Superior temporal gyrus (tissue), 1 donor: ENCODE measurements around the gene EIF4E.
A peak's percentile ranks its signal among the peaks of the same experiment; 100 is the strongest.
"Not testable (repeated sequence)": the region's sequence is repeated elsewhere in the genome, so short reads cannot be mapped to it uniquely, and the experiment has no call there.

ENCODE experiments used
- DNase-seq: peaks from one replicate; pipeline ENCODE4 v3.0.0-alpha.2; 2016; ENCODE audit errors: extremely low spot score

The EIF4E gene, protein sequence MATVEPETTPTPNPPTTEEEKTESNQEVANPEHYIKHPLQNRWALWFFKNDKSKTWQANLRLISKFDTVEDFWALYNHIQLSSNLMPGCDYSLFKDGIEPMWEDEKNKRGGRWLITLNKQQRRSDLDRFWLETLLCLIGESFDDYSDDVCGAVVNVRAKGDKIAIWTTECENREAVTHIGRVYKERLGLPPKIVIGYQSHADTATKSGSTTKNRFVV

DNA sequence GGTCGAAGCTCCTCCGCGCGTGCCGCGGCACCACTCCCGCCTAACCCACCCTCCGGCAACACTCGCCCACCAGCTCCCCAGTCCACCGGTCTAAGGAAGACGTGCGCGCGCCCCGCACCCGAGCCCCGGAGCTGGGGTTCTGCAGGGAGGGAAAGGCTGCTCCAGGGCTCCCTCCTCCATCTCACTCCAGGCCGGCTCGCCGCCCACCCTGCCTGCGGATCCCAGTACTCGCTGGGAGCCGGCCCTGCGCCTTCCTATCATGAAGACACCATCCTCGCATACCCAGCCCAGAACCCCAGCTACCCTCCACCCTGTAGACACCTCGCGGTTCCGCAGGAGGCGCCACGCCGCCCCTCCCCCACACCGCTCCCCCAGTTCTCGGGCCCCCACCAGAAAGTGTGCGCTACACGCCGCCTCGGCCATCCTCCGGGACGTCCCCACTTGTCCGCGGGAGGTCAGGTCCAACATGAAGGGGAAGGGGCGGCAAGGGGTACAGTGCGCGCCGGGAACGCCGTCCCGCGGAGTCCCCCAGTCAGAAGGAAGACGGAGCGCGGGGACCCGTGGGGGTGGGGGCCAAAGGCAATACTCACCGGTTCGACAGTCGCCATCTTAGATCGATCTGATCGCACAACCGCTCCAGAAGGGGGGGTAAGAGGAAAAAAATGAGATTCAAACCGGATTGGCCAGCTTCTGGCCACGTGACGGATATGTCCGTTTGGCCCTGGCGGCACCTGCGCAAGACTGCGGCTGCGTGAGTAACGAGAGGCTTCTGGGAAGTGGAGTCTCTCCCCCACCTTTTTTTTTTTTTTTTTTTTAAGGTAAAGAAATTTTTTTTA, at the start of gene EIF4E:
Gene EIF4E (minus strand): TSS at position 629 of the 836 bp plus-strand sequence. CDS start 21 bp downstream, at position 608.
- DNase-seq = peak; percentile 99

DNA sequence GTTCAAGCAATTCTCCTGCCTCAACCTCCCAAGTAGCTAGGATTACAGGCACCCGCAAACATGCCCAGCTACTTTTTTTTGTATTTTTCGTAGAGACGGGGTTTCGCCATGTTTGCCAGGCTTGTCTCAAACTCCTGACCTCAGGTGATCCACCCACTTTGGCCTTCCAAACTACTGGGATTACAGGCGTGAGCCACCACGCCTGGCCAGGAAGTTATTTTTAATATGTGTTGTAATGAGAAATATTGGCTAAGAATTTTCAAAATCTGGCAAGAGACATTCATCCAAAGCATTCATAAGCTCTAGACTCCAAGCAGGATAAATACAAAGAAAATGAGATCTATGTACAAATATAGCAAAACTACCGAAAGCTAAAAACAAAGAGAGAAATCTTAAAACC, 48.6 kb upstream of the EIF4E start:
- no peak for DNase-seq

DNA sequence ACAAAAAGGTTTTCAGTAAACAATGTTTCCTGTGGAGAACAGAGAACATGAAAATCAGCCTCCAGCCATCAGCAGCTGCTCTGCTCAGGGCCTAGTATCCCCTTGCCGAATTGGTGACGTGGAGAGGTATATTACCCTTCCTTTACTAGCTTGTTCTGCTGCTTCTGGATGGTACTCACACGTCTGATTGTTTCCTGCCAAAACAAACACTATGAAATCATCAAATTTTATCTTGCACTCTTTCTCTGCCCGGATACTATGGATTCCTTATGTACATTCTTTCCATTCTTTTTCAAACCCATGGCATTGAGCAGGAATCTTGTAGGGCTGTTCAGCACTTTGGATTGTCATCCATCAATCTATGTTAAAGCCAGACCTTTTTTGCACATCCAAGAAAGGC, 47.8 kb upstream of the EIF4E start:
- DNase-seq = no peak

DNA sequence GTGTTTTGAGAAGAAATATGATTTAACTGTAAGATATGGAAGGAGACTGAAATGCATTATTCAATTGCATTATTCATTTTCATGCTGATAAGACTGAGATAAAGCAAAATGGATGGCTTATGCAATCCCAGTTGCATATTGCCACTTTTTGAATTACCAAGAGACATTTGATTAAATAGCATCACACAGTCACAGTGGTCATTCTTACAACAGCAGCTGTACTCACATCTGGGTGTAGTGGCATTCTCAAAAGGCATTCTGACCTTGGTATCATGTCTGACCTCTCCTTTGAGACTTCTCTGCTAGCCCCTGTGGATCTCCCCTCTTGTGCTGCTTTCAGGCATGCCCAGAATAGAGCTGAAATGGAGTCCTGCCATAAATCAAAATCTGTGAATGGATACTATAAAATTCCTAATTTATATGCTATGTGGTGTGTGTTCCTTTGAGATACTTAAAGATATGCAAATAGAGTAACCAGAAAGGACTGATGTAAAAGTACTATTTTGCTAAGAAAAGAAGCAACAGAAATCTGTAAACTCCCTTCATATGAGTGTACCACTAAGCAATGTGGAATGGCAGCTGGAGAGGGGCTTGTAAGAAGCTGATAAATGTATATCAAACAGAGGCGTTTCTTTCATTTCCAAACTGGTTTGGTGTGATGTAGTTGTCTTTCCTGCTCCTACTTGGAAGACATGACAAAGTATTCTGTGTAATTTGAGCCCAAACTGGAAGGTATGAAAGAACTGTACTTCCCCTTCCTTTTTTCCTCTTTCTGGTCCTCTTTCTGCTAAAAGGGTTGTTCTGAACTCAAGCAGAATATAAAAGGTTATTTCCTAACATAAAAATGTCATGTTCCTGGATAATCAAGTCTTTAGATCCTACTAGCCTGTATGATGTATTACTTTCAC, 41.2 kb upstream of the EIF4E start:
- no peak for DNase-seq

DNA sequence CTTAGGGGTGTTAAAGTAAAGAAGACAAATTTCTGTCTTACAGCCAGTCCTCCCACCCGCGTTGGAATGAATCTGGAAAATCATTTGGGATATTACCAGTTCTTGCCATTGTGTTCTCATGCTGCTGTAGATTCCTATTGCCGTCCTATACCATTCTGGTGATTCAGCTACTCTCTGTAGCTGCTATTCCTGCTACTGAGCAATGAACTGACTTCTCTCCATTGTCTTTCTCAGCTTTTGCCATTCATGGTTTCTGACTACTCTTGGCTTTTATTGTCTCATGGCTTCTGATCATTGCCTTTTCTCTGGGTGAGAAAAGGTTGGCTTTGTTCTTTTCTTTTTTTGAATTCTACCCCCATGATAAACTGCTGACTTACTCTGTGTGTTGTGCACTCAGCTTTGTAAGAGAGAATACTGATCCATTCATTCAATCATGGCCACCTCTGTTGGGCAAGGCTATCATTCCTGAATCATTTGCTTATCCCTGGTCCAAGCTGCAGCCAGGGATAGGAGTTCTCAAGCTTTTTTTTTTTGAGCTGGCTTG, 38.9 kb upstream of the EIF4E start:
- peak; percentile 33 for DNase-seq

DNA sequence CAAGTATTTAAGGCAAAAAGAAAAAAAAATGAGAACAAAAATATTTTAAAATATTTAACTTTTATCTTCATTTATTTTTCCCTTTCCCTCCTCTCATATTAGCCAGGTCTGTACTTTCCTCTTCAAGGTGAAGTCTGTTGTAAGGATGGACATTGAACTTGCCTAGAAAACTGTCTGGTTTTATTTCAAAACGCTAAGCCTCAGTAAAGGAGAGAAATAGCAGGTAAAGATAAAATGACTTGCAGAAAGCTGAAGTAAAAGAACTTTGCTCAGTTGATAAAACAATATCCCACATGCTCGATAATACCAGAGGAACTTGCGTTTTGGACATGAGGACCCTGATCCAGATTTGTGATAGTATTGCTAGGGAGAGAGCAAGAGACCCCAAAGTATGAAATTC, 38.0 kb upstream of the EIF4E start:
- DNase-seq = no peak

DNA sequence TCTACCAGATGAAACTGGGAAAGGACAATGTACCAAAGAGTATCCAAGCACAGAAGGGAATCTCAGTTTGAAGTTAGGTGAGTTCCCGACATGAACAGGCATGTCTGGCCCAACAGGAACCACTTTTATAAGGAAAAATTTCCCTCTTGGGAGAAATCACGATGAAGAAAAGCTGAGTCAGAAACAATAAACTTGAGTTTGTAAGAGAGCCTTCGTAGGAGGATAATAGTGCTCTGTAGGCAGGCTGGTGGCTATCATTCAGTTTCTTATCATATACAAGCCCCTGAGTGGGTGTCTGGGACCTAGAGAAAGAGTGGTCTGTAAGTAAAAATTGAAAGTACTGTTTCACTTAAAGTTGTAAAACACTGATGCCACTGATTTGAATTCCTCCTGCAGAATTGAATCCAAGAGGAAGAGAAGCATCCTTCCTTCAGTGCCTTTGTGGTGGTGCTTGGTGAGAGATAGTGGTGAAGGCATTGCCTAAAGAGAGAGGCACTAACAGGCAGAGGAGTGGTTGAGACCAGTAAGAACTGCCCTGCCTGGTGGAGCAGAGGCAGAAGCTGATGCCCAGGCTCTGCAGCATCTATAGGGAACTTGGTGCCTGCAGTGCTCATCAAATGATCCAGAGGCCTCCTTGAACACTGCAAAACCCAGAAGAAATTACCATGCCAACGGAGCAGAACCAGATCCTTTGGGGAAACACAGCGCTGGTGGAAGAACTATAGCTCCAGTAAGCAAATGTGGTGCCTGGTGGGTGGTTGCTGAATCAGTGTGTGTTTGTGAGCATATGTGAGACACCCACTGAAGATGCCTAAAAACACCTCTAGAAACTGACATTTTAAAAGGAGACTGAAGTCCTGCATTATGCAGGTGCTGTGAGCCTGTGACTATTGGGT, 34.9 kb upstream of the EIF4E start:
- peak; percentile 50 for DNase-seq

DNA sequence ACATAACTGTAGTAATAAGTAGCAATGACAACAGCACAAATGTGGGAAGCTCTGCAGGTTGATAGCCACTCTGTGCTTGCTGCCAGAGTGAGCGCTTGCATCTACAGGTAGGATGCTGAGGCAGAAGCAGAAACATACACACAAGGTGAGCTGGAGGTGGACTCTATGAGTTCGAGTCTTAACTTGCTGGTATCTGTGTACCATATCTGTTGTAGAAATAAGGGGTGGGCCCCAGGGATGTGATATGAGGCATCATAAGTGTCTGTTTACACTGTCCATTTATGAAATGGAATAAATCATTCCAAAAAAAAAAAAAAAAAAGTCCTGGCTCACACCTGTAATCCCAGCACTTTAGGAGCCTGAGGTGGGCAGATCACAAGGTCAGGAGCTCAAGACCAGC, 32.8 kb upstream of the EIF4E start:
- no peak for DNase-seq

DNA sequence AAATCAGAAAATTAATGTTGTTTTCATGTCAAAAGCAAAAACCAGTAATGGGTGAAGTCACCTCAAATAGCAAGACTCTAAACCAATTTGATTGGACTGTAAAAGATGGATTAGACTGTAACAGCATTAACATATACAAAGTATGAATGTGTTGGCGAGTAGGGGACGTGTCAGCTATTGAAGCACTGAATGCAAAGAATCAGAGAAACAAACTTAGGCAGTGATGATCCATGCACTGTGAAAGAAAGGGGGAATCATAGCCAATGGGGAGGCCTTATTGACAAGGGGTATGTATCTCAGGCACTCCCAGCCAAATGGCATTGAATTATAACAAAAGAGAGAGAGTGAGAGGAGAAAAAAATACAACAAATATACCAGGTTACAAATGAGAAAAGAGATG, 30.5 kb upstream of the EIF4E start:
- DNase-seq = no peak

DNA sequence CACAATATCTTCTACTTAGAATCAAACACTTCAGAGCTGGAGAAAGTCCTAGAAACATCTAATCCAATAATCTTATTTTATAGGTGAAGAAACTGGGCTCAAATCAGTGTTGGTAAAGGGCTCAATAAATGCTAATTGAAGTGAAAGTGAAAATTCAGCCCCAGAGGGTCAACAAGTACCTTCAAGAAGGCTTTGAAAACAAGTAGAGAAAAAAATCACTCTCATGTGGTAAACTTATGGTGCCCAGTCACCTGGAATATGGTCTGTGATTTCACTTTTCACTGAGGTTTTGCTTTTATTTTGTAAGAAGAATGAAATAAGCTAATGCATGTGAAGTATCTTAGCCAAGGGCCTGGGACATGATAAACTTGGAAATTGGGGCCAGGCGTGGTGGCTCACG, 29.1 kb upstream of the EIF4E start:
- DNase-seq = no peak

DNA sequence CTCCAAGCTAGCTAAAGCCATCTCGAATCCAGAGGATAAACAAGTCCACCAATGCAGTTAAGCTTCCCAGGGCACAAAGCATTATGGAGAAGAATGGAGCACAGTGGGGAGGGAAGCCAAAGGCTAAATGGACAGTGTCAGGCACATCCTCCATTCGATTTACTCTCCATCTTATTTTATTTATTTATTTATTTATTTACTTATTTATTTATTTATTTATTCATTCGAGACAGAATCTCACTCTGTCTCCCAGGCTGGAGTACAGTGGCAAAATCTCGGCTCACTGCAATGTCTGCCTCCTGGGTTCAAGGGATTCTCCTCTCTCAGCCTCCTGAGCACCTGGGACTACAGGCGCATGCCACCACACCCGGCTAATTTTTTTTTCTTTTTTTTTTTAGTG, 26.3 kb upstream of the EIF4E start:
- no peak for DNase-seq

DNA sequence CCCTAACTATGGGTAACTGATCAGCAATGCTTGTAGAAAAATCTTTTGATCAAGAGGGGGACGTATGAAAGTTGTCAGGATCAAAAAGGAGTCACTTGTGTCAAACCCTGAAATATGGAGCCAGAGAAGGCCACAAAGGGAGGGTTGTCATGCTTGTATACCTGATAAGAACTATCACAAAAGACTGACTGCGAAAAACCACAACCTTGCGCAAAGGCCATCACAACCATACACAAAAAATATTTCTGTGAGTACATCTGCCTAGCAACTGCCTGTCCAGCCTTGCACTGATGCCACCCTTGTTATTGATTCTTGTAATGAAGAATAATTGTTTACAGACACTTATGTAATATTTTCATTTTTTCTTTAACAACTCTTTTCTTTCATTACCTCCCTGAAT, 22.8 kb upstream of the EIF4E start:
- no peak for DNase-seq

DNA sequence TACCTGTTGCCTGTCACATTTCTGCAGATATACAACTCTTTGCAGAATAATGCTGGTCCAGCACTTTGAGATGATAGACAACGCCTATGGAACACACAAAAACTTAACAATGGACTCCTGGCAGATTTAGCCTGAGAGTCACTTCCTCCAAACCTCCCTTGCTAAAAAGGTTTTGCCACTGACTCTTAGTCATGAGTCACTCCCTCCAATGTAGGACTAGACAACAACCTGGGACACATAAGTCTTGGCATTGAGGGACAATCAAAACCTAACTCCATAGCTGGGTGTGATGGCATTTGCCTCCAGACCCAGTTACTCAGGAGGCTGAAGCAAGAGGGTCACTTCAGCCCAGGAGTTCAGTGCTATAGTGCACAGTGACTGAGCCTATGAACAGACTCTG, 22.0 kb upstream of the EIF4E start:
- no peak for DNase-seq

DNA sequence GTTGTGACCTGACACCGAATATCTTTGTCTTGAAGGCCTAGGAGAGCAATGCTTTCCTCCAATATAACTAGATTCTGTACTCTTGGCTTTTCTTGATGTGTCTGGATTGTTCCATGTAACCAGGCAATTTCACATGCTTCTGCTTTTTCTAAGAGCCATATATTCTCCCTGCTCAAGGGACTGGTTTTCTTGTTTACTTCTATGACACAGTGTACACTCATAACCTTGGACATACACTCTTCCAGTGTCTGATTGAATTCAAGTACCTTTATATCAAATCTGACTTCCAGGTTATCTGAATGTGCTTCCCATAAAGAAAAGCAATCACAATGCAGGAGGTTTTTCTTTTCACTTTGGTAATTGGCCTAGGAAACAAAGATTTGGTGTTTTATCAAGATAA, 17.4 kb upstream of the EIF4E start:
- DNase-seq = no peak

DNA sequence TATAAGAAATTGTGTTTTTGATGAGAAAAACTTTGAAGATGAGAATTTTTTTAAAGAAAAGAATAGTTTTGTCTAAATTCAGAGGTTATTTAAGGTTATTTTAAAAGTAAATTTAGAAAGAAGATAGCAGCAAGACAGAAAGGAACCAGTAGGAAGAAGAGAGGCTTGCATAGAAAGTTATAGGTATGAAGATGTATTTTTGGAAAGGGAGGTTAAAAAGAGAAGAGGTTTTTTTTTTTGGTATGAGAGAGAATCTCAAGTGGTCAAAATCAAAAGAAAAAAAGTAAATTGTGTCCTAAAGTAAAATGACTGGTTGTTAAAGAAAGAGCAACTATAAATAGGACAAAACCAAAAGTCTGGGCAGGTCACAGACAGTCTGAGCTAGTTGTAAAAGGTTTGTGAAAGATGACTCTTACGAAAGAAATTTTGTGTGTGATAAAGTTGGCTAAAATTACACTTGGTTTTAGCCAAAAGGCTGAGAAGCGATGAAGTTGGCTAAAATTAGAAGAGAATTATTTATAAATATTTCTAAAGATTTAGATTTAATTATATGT, 16.4 kb upstream of the EIF4E start:
- DNase-seq = no peak

DNA sequence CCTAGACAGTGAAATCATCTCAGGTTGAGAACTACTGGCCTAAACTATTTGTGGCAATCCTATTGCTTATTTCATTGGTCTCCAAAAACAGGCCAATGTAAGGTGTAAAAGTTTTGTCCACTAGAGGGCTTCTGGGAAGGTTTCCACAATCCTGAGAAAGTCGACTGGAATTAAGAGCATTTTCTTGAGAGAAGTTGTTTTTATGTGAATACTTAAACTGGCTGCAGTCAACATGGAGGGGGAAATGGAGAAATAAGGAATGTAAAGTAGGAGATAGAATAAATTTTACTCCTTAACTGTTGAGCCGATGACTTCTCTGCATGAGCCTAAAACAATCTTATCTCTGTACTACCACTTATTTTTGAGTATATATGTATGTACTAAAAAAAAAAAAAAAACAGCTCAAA, 11.0 kb upstream of the EIF4E start:
- peak; percentile 86 for DNase-seq

DNA sequence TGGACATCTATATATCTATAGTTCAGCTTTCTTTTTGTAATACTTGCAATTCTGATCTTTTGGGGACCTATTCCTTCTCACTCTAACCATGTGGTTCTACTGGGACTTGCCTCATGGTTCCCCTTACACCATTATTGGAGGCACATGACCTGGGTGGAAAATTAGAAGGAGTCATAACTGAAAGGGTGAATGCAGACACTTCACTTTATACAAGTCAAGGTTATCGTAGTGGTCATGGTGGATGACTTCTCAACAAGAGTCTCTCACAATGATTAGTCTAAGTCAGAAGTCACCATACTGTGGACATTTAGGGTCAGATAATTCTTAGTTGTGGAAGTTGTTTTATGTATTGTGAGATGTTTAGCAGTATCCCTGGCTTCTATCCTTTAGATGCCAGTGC, 10.5 kb upstream of the EIF4E start:
- no peak for DNase-seq

DNA sequence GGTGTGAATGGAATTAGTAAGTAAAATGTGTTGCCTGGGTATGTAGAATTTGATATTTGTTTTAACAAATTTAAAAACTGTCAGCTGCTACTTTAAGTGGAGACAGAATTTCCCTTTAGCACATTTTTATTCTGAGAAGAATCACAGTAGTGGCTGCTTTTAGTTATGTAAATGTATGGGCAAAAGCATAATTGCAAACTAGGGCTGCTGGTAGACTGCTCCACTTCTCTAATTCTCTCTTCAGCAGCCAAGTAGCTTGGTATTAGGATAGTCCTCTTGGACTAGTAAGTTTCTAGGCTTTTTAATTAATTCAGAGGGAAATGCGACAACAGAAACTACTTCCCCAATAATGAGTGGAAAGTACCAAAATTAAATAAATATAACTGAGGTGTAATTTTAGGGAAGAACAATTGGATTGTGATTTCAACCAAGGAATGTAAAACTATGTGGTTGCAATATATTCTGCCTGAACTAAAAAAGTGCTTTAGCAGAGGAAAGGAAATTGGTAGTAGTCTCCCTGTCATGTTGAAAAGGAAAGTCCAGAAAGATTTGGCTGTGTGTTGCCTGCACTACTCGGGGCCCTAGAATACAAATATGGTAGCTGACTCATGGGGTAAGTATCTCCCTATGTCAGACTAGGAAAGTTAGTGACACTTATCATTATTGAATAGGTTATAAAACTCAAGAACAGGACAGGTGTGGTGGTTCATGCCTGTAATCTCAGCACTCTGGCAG, 9.2 kb upstream of the EIF4E start:
- DNase-seq = peak; percentile 44

DNA sequence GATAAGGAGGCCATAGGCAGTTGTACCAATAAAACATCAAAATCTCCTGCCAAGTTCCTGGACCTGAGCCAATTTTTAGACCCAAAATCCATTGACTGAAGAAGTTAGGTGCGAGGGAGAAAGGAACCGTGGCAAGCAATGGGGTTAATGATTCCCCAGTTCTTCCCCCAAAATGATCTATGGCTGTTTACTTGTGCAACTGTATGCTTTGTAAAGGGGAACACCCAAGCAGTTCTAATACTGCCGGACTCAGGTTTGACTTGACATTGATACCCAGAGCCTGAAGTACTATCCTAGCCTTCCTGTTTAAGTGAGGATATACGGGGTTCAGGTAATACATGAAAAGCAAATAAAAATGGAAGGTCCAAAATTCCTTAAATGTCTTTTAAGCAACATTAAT, 6.7 kb upstream of the EIF4E start:
- no peak for DNase-seq

DNA sequence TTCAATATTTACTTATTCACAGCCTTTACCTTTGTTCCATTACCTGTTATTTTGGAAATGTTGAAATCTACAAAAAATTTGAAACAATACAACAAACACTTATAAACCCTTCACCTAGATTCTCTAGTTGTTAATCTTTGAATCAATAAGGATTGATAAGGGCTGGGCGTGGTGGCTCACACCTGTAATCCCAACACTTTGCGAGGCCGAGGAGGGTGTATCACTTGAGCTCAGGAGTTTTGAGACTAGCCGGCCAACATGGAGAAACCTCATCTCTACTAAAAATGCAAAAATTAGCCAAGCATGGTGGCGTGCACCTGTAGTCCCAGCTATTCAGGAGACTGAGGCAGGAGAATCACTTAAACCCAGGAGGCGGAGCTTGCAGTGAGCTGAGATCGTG, 5.9 kb upstream of the EIF4E start:
- DNase-seq = not testable (repeated sequence)
